Ovary (tissue), 9 donors: ENCODE results near the gene FLYWCH1. TPM values are rescaled to one million over a fixed set of nuclear protein-coding genes. Genes with fewer than 3 reads are reported as not detected.

Experiments used
- DNase-seq, 5 donors: peaks; one replicate each; pipeline ENCODE4 v3.0.0-alpha.2; 2019 to 2020
- H3K27ac ChIP-seq, 2 donors: fragments of 200-600 bp; one replicate each; pipeline versions ENCODE4 v1.5.1 to v1.8.0; 2019 to 2022
- H3K27me3 ChIP-seq: fragments of 200-600 bp; one replicate; pipeline ENCODE4 v1.8.0; 2022
- H3K36me3 ChIP-seq: fragments of 200-600 bp; sonication (generic); one replicate; pipeline ENCODE4 v1.5.1; 2019
- H3K4me1 ChIP-seq: one replicate; pipeline ENCODE4 v1.8.1; 2013; ENCODE audit warnings: mild to moderate bottlenecking, moderate library complexity; ENCODE audit not compliant: insufficient read depth
- H3K4me3 ChIP-seq: fragments of 200-600 bp; sonication (generic); one replicate; pipeline ENCODE4 v1.5.1; 2017
- H3K9me3 ChIP-seq, 2 donors: fragments of 200-600 bp in 1 of 2; sonication (generic) in 1 of 2; one replicate each; pipeline versions ENCODE4 v1.5.1 to v1.8.1; 2013 to 2019; ENCODE audit warnings: mild to moderate bottlenecking in 1 of 2, moderate library complexity in 1 of 2
- EP300 ChIP-seq: sonication (generic); formaldehyde crosslinking; IDR thresholded peaks from one replicate; pipeline ENCODE4 v1.6.1; 2017; ENCODE audit warnings: antibody characterized with exemption
- POLR2A ChIP-seq: fragments of 450-650 bp; IDR thresholded peaks from one replicate; pipeline ENCODE4 v1.6.1; 2017; ENCODE audit warnings: antibody characterized with exemption, mild to moderate bottlenecking, moderate library complexity
- WGBS, 3 donors: extraction: QIAGEN DNeasy Blood & Tissue Kit in 1 of 3; methylation state at CpG; one replicate each; pipeline versions ENCODE4 v1.1.5 to v1.1.7; 2013 to 2017; 5-methylcytosine and 5-hydroxymethylcytosine counted together
- intact Hi-C, 4 donors: fragments of 100-400 bp; cut with DNase I; formaldehyde crosslinking; loops; one replicate each; pipeline versions ENCODE4 v1.11.0 to v1.15.1; 2022 to 2023
- polyA plus RNA-seq, 2 donors: library from polyadenylated mRNA; stranded (reverse); fragments of 200-250 nt in 1 of 2; fragments of 350-450 nt in 1 of 2; fragmentation: Illumina TruSeq in 1 of 2; extraction: RNeasy Lipid Tissue Mini Kit (QIAGEN cat#74804) in 1 of 2; gene quantifications; one replicate each; pipeline ENCODE4 v1.2.3, GENCODE V29; 2013 to 2014
- small RNA-seq: library from RNA; depleted of rRNA; stranded (forward); fragments of <200 nt; gene quantifications from one replicate; pipeline ENCODE3, GENCODE V24; 2016
- total RNA-seq, 7 donors: library from RNA; depleted of rRNA in 2 of 7; stranded (reverse); fragments of >200 nt in 2 of 7; fragmentation: NEBNext Ultra II Directional in 3 of 7; extraction: Animal tissue kit (Norgen Biotek cat#: 25700) in 3 of 7; gene quantifications; one replicate each; pipeline versions ENCODE4 v1.1.0 to v1.2.4, GENCODE V29; 2016 to 2023
- TF ChIP-seq, protein P1 (sequence below), 3 donors: fragments of 450-650 bp in 2 of 3; fragments of 200-600 bp in 1 of 3; IDR thresholded peaks; one replicate each; pipeline versions ENCODE4 v1.5.1 to v1.8.0; 2016 to 2022; ENCODE audit warnings: antibody characterized with exemption in 3 of 3, mild to moderate bottlenecking in 1 of 3
- donor health status: DM: no; HTN: no; CAD: no; lungs with moderate emphysema.
- donor health status: DM: no; HTN: no; CAD: no.
- donor health status: Bipolar disorder and iron deficiency.
- donor health status: DM: yes; HTN: yes; CAD: no.
- donor health status: DM: no; HTN: no; CAD: no.
- donor health status: DM: yes; HTN: yes; CAD: no.

The FLYWCH1 gene
- total and polyA plus RNA-seq, 9 donors: 2.2 to 66.9 (median 39.0) TPM

DNA sequence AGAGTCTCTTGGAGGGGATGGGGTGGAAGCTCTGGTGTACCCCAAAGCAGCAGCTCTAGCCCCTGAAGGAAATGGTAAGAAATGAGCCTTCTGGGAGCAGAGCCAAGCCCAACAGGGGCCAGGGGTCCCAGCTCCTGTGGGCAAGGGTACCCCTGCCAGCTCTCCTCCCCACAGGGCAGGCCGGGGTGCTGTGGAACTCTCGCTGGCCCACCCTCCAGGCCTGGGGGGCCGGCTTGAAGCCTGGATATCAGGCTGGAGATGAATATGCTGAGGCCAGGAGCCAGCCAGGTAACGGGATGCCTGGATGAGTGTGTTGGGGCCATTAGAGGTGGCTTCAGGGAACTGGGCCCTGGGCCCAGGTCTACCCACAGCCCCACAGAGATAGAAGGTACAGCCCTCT is 88.8 kb downstream of the FLYWCH1 start:
- Histone ChIP-seq H3K9me3 (no peaks in the 10 kb centered on the region), H3K4me3 (no peak overlapping the region), H3K4me1 (no peaks in the 10 kb centered on the region), H3K27me3 (peaks cover under 1% of the 10 kb centered on the region), H3K27ac (no peak overlapping the region), H3K36me3 (no peaks in the 10 kb centered on the region)
- TF ChIP-seq POLR2A: no peak
- TF ChIP-seq, protein P1, sequence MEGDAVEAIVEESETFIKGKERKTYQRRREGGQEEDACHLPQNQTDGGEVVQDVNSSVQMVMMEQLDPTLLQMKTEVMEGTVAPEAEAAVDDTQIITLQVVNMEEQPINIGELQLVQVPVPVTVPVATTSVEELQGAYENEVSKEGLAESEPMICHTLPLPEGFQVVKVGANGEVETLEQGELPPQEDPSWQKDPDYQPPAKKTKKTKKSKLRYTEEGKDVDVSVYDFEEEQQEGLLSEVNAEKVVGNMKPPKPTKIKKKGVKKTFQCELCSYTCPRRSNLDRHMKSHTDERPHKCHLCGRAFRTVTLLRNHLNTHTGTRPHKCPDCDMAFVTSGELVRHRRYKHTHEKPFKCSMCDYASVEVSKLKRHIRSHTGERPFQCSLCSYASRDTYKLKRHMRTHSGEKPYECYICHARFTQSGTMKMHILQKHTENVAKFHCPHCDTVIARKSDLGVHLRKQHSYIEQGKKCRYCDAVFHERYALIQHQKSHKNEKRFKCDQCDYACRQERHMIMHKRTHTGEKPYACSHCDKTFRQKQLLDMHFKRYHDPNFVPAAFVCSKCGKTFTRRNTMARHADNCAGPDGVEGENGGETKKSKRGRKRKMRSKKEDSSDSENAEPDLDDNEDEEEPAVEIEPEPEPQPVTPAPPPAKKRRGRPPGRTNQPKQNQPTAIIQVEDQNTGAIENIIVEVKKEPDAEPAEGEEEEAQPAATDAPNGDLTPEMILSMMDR (IDR thresholded peaks at IDR 0.05): no peak
- TF ChIP-seq EP300: no peak
- no peak for DNase-seq
- WGBS, 3 donors: 65 to 79% (median 68%) methylated on average over 4 of the region's 4 CpGs
- intact Hi-C loops: no loop called here

Small RNAs within 50 kb of the gene (small RNA-seq; reads per million reads assigned to genes)
- not detected for gene LINC00514

Other genes with a start within 250 kb of the FLYWCH1 start
- 10 to 100 TPM; 12.4 to 19.8 (median 14.3) TPM for gene KCTD5, start 229.4 kb upstream of the FLYWCH1 start, total RNA-seq
- 10 to 100 TPM; 12.2 to 12.4 TPM for gene KCTD5, start 229.4 kb upstream of the FLYWCH1 start, polyA plus RNA-seq
- gene PRSS27, start 191.7 kb upstream of the FLYWCH1 start, total RNA-seq: 1 to 10 TPM in 3 of 7 donors, under 1 TPM in 4; 0.46 to 1.3 (median 0.92) TPM
- gene PRSS27, start 191.7 kb upstream of the FLYWCH1 start, polyA plus RNA-seq: 1 to 10 TPM in 1 of 2 donors, not detected in 1; 1.3 TPM
- gene SRRM2, start 159.3 kb upstream of the FLYWCH1 start, total RNA-seq: 100 to 1,000 TPM; 300 to 736 (median 470) TPM
- gene SRRM2, start 159.3 kb upstream of the FLYWCH1 start, polyA plus RNA-seq: 100 to 1,000 TPM; 524 to 602 TPM
- gene ELOB, start 134.7 kb upstream of the FLYWCH1 start, total RNA-seq: 100 to 1,000 TPM; 136 to 498 (median 172) TPM
- 100 to 1,000 TPM in 1 of 2 donors, 1 to 10 TPM in 1; 8.9 to 385 TPM for gene ELOB, start 134.7 kb upstream of the FLYWCH1 start, polyA plus RNA-seq
- gene PRSS33, start 124.4 kb upstream of the FLYWCH1 start, total RNA-seq: 10 to 100 TPM in 1 of 7 donors, 1 to 10 TPM in 1, under 1 TPM in 3, not detected in 2; 0.36 to 26.8 (median 0.82) TPM
- gene PRSS33, start 124.4 kb upstream of the FLYWCH1 start, polyA plus RNA-seq: not detected
- gene PRSS41, start 113.5 kb upstream of the FLYWCH1 start, total RNA-seq: under 1 TPM in 1 of 7 donors, not detected in 6; 0.20 TPM
- gene PRSS41, start 113.5 kb upstream of the FLYWCH1 start, polyA plus RNA-seq: not detected
- 1 to 10 TPM in 3 of 7 donors, under 1 TPM in 1, not detected in 3; 0.87 to 9.3 (median 2.4) TPM for gene PRSS21, start 94.7 kb upstream of the FLYWCH1 start, total RNA-seq
- under 1 TPM in 1 of 2 donors, not detected in 1; 0.53 TPM for gene PRSS21, start 94.7 kb upstream of the FLYWCH1 start, polyA plus RNA-seq
- gene ZG16B, start 81.6 kb upstream of the FLYWCH1 start, total RNA-seq: 1 to 10 TPM in 1 of 7 donors, under 1 TPM in 3, not detected in 3; 0.32 to 1.0 (median 0.45) TPM
- gene ZG16B, start 81.6 kb upstream of the FLYWCH1 start, polyA plus RNA-seq: 1 to 10 TPM in 1 of 2 donors, under 1 TPM in 1; 0.28 to 1.8 TPM
- gene PRSS22, start 53.8 kb upstream of the FLYWCH1 start, total RNA-seq: 1 to 10 TPM in 4 of 7 donors, under 1 TPM in 1, not detected in 2; 0.60 to 7.2 (median 1.3) TPM
- under 1 TPM in 1 of 2 donors, not detected in 1; 0.10 TPM for gene PRSS22, start 53.8 kb upstream of the FLYWCH1 start, polyA plus RNA-seq
- 10 to 100 TPM; 24.7 to 46.0 (median 30.6) TPM for gene FLYWCH2, start 28.7 kb upstream of the FLYWCH1 start, total RNA-seq
- 10 to 100 TPM in 1 of 2 donors, 1 to 10 TPM in 1; 3.0 to 50.9 TPM for gene FLYWCH2, start 28.7 kb upstream of the FLYWCH1 start, polyA plus RNA-seq
- under 1 TPM in 4 of 7 donors, not detected in 3; 0.18 to 0.57 (median 0.23) TPM for gene KREMEN2, start 52.3 kb downstream of the FLYWCH1 start, total RNA-seq
- gene KREMEN2, start 52.3 kb downstream of the FLYWCH1 start, polyA plus RNA-seq: not detected
- 1 to 10 TPM in 4 of 7 donors, under 1 TPM in 3; 0.30 to 5.7 (median 2.4) TPM for gene PAQR4, start 57.4 kb downstream of the FLYWCH1 start, total RNA-seq
- gene PAQR4, start 57.4 kb downstream of the FLYWCH1 start, polyA plus RNA-seq: 1 to 10 TPM; 1.4 to 1.5 TPM
- gene PKMYT1, start 68.5 kb downstream of the FLYWCH1 start, total RNA-seq: 1 to 10 TPM in 3 of 7 donors, under 1 TPM in 2, not detected in 2; 0.23 to 2.6 (median 1.1) TPM
- under 1 TPM in 1 of 2 donors, not detected in 1; 0.52 TPM for gene PKMYT1, start 68.5 kb downstream of the FLYWCH1 start, polyA plus RNA-seq
- under 1 TPM in 4 of 7 donors, not detected in 3; 0.11 to 0.24 (median 0.19) TPM for gene CLDN9, start 101.0 kb downstream of the FLYWCH1 start, total RNA-seq
- not detected for gene CLDN9, start 101.0 kb downstream of the FLYWCH1 start, polyA plus RNA-seq
- 1 to 10 TPM in 1 of 7 donors, not detected in 6; 1.8 TPM for gene CLDN6, start 106.3 kb downstream of the FLYWCH1 start, total RNA-seq
- not detected for gene CLDN6, start 106.3 kb downstream of the FLYWCH1 start, polyA plus RNA-seq
- gene TNFRSF12A, start 108.4 kb downstream of the FLYWCH1 start, total RNA-seq: 10 to 100 TPM in 2 of 7 donors, 1 to 10 TPM in 5; 3.7 to 52.5 (median 8.6) TPM
- 1 to 10 TPM; 7.9 to 8.1 TPM for gene TNFRSF12A, start 108.4 kb downstream of the FLYWCH1 start, polyA plus RNA-seq
- gene HCFC1R1, start 112.0 kb downstream of the FLYWCH1 start, total RNA-seq: 10 to 100 TPM; 15.9 to 73.1 (median 55.1) TPM
- 10 to 100 TPM; 27.5 to 82.0 TPM for gene HCFC1R1, start 112.0 kb downstream of the FLYWCH1 start, polyA plus RNA-seq
- gene THOC6, start 112.1 kb downstream of the FLYWCH1 start, total RNA-seq: 10 to 100 TPM in 6 of 7 donors, 1 to 10 TPM in 1; 6.7 to 21.0 (median 15.6) TPM
- gene THOC6, start 112.1 kb downstream of the FLYWCH1 start, polyA plus RNA-seq: 10 to 100 TPM in 1 of 2 donors, 1 to 10 TPM in 1; 3.5 to 14.3 TPM
- 10 to 100 TPM in 1 of 7 donors, 1 to 10 TPM in 2, under 1 TPM in 2, not detected in 2; 0.89 to 21.9 (median 1.7) TPM for gene BICDL2, start 125.0 kb downstream of the FLYWCH1 start, total RNA-seq
- under 1 TPM in 1 of 2 donors, not detected in 1; 0.02 TPM for gene BICDL2, start 125.0 kb downstream of the FLYWCH1 start, polyA plus RNA-seq
- under 1 TPM in 6 of 7 donors, not detected in 1; 0.15 to 0.72 (median 0.61) TPM for gene MMP25, start 134.6 kb downstream of the FLYWCH1 start, total RNA-seq
- gene MMP25, start 134.6 kb downstream of the FLYWCH1 start, polyA plus RNA-seq: under 1 TPM; 0.17 to 0.59 TPM
- gene IL32, start 153.7 kb downstream of the FLYWCH1 start, total RNA-seq: 10 to 100 TPM in 4 of 7 donors, 1 to 10 TPM in 3; 3.8 to 24.7 (median 10.6) TPM
- 10 to 100 TPM; 23.9 to 54.9 TPM for gene IL32, start 153.7 kb downstream of the FLYWCH1 start, polyA plus RNA-seq
- gene ZSCAN10, start 187.4 kb downstream of the FLYWCH1 start, total RNA-seq: under 1 TPM in 2 of 7 donors, not detected in 5; 0.47 to 0.69 TPM
- under 1 TPM in 1 of 2 donors, not detected in 1; 0.06 TPM for gene ZSCAN10, start 187.4 kb downstream of the FLYWCH1 start, polyA plus RNA-seq
- 10 to 100 TPM; 10.7 to 16.3 (median 15.6) TPM for gene ZNF205, start 200.7 kb downstream of the FLYWCH1 start, total RNA-seq
- gene ZNF205, start 200.7 kb downstream of the FLYWCH1 start, polyA plus RNA-seq: 10 to 100 TPM in 1 of 2 donors, 1 to 10 TPM in 1; 3.0 to 22.1 TPM
- 10 to 100 TPM in 5 of 7 donors, 1 to 10 TPM in 2; 4.7 to 18.9 (median 12.2) TPM for gene ZNF213, start 223.1 kb downstream of the FLYWCH1 start, total RNA-seq
- gene ZNF213, start 223.1 kb downstream of the FLYWCH1 start, polyA plus RNA-seq: 10 to 100 TPM in 1 of 2 donors, under 1 TPM in 1; 0.95 to 10.7 TPM